CD4-positive, alpha-beta memory T cell (primary cell): Measurements from ENCODE around the gene ENPP1. TPM values are rescaled to one million over a fixed set of nuclear protein-coding genes. Genes with fewer than 3 reads are reported as not detected.

ENCODE experiments used
- CTCF ChIA-PET: fragments of 350-600 bp; sonication (Branson Sonifier 250); formaldehyde crosslinking; loops from one replicate; lab custom pipeline; 2021; ENCODE audit warnings: inconsistent platforms; ENCODE audit not compliant: partially characterized antibody; lab: Charles Lee
- POLR2A ChIA-PET: fragments of 350-600 bp; sonication (Branson Sonifier 250); formaldehyde crosslinking; loops from one replicate; lab custom pipeline; 2021; ENCODE audit not compliant: partially characterized antibody; lab: Charles Lee
- DNase-seq, 5 donors: peaks; one replicate each; pipeline versions ENCODE4 v3.0.0 to v3.0.0-alpha.2; 2020 to 2022; ENCODE audit warnings: mixed read lengths in 1 of 5
- H3K27ac ChIP-seq: one replicate; pipeline ENCODE4 v1.7.0; 2013; ENCODE audit warnings: low read depth, low read length
- H3K27me3 ChIP-seq: 2 replicates; pipeline ENCODE4 v1.7.0; 2013; ENCODE audit warnings: mild to moderate bottlenecking, low read length, moderate library complexity; ENCODE audit not compliant: insufficient read depth
- H3K36me3 ChIP-seq: 2 replicates; pipeline ENCODE4 v1.7.0; 2013; ENCODE audit warnings: mild to moderate bottlenecking, low read length, moderate library complexity; ENCODE audit not compliant: insufficient read depth
- H3K4me1 ChIP-seq: 2 replicates; pipeline ENCODE4 v1.7.0; 2013; ENCODE audit warnings: mild to moderate bottlenecking, low read length, moderate library complexity; ENCODE audit not compliant: insufficient read depth
- H3K4me3 ChIP-seq, 2 donors: one replicate each; pipeline ENCODE4 v1.7.0; 2013; ENCODE audit warnings: low read length in 2 of 2, mild to moderate bottlenecking in 1 of 2
- H3K9me3 ChIP-seq, 2 donors: one replicate each; pipeline ENCODE4 v1.7.0; 2013; ENCODE audit warnings: low read length in 2 of 2, control low read depth in 1 of 2; ENCODE audit not compliant: control insufficient read depth in 1 of 2
- H3K27ac Mint-ChIP-seq, 7 donors: one replicate each; pipeline ENCODE4 v1.8.0; 2020 to 2021; ENCODE audit warnings: mixed read lengths in 7 of 7, mild to moderate bottlenecking in 6 of 7, inconsistent platforms in 3 of 7, moderate library complexity in 3 of 7
- H3K27me3 Mint-ChIP-seq, 2 donors: one replicate each; pipeline ENCODE4 v1.8.0; 2020 to 2021; ENCODE audit warnings: mixed read lengths in 2 of 2
- H3K36me3 Mint-ChIP-seq, 2 donors: one replicate each; pipeline ENCODE4 v1.8.0; 2020 to 2021; ENCODE audit warnings: mixed read lengths in 2 of 2, inconsistent platforms in 1 of 2, mild to moderate bottlenecking in 1 of 2
- H3K4me1 Mint-ChIP-seq, 4 donors: one replicate each; pipeline ENCODE4 v1.8.0; 2020 to 2021; ENCODE audit warnings: mixed read lengths in 4 of 4, mild to moderate bottlenecking in 1 of 4
- H3K4me3 Mint-ChIP-seq, 8 donors: one replicate each; pipeline ENCODE4 v1.8.0; 2020 to 2021; ENCODE audit warnings: mixed read lengths in 8 of 8, mild to moderate bottlenecking in 7 of 8, moderate library complexity in 6 of 8, inconsistent platforms in 3 of 8
- H3K9me3 Mint-ChIP-seq, 8 donors: one replicate each; pipeline ENCODE4 v1.8.0; 2020 to 2021; ENCODE audit warnings: mixed read lengths in 8 of 8, mild to moderate bottlenecking in 5 of 8, inconsistent platforms in 3 of 8, moderate library complexity in 1 of 8
- intact Hi-C: fragments of 100-400 bp; cut with micrococcal nuclease; formaldehyde crosslinking; loops from one replicate; pipeline ENCODE4 v1.15.1; 2023
- polyA plus RNA-seq, 2 donors: library from polyadenylated mRNA; unstranded; fragments of 300-500 nt; fragmentation: Illumina TruSeq; gene quantifications; one replicate each; pipeline ENCODE4 v1.2.3, GENCODE V29; 2021
- total RNA-seq, 2 experiments: library from RNA; stranded (reverse); gene quantifications; one replicate each; pipeline ENCODE4 v1.2.3, GENCODE V29; 2021

Gene ENPP1
- total and polyA plus RNA-seq, 4 experiments from 2014 or later = 0.03 to 0.52 (median 0.11) TPM; not detected in 1

GRCh38 chr6:131816869-131817268 lies 9.0 kb downstream of the ENPP1 start:
- no peaks in the 10 kb centered on the region for H3K9me3 ChIP-seq
- Mint-ChIP-seq H3K27ac (no peak overlapping the region), H3K9me3 (no peaks in the 10 kb centered on the region), H3K36me3 (no peaks in the 10 kb centered on the region), H3K4me1 (no peaks in the 10 kb centered on the region), H3K27me3 (peaks cover 10 to 18% of the 10 kb centered on the region in 2 donors), H3K4me3 (no peak overlapping the region)
- no peaks in the 10 kb centered on the region for H3K4me1 ChIP-seq
- H3K27me3 ChIP-seq = peaks cover 3% of the 10 kb centered on the region
- DNase-seq = no peak
- ChIA-PET POLR2A (no interaction called here), CTCF (interaction anchor here (1.0 kb wide), 1 partner anchor 99 kb away, joined by 3 read pairs; no protein-coding TSS in a partner anchor)
- intact Hi-C loops = no loop called here
- H3K4me3 ChIP-seq = no peak overlapping the region
- H3K36me3 ChIP-seq = no peaks in the 10 kb centered on the region
- H3K27ac ChIP-seq = no peak overlapping the region

- H3K4me3 Mint-ChIP-seq = no peak overlapping the region
- H3K4me3 ChIP-seq = no peak overlapping the region
- no peaks in the 10 kb centered on the region for H3K4me1 Mint-ChIP-seq
- DNase-seq = no peak
- no peaks in the 10 kb centered on the region for H3K36me3 ChIP-seq
- H3K27me3 Mint-ChIP-seq = peaks cover 12 to 18% of the 10 kb centered on the region in 2 donors
- ChIA-PET POLR2A (no interaction called here), CTCF (no interaction called here)
- H3K27me3 ChIP-seq = no peaks in the 10 kb centered on the region
- H3K27ac Mint-ChIP-seq = no peak overlapping the region
- intact Hi-C loops = no loop called here
- no peaks in the 10 kb centered on the region for H3K4me1 ChIP-seq
- H3K36me3 Mint-ChIP-seq = no peaks in the 10 kb centered on the region
- H3K9me3 Mint-ChIP-seq = no peaks in the 10 kb centered on the region
- H3K9me3 ChIP-seq = no peaks in the 10 kb centered on the region
- H3K27ac ChIP-seq = no peak overlapping the region
Measured at GRCh38 chr6:131819572-131820124, 11.8 kb downstream of the ENPP1 start.

- ChIA-PET POLR2A (no interaction called here), CTCF (no interaction called here)
- intact Hi-C loops = no loop called here
- H3K4me3 Mint-ChIP-seq = no peak overlapping the region
- no peak for DNase-seq
- H3K27ac ChIP-seq = no peak overlapping the region
- H3K9me3 ChIP-seq = no peaks in the 10 kb centered on the region
- H3K27ac Mint-ChIP-seq = no peak overlapping the region
- H3K4me3 ChIP-seq = no peak overlapping the region
- no peaks in the 10 kb centered on the region for H3K4me1 Mint-ChIP-seq
- H3K36me3 ChIP-seq = no peaks in the 10 kb centered on the region
- no peaks in the 10 kb centered on the region for H3K27me3 ChIP-seq
- H3K4me1 ChIP-seq = no peaks in the 10 kb centered on the region
- peaks cover 11 to 18% of the 10 kb centered on the region in 2 donors for H3K27me3 Mint-ChIP-seq
- no peaks in the 10 kb centered on the region for H3K9me3 Mint-ChIP-seq
- H3K36me3 Mint-ChIP-seq = no peaks in the 10 kb centered on the region
Measured at GRCh38 chr6:131821010-131821807, 13.4 kb downstream of the ENPP1 start.

- H3K4me3 Mint-ChIP-seq = no peak overlapping the region
- ChIA-PET POLR2A (no interaction called here), CTCF (no interaction called here)
- H3K27me3 Mint-ChIP-seq = peaks cover 10 to 18% of the 10 kb centered on the region in 2 donors
- Histone ChIP-seq H3K4me3 (no peak overlapping the region), H3K9me3 (no peaks in the 10 kb centered on the region), H3K4me1 (no peaks in the 10 kb centered on the region), H3K27me3 (no peaks in the 10 kb centered on the region), H3K27ac (no peak overlapping the region), H3K36me3 (no peaks in the 10 kb centered on the region)
- no peaks in the 10 kb centered on the region for H3K4me1 Mint-ChIP-seq
- no peak for DNase-seq
- intact Hi-C loops = no loop called here
- no peak overlapping the region for H3K27ac Mint-ChIP-seq
- no peaks in the 10 kb centered on the region for H3K9me3 Mint-ChIP-seq
- H3K36me3 Mint-ChIP-seq = no peaks in the 10 kb centered on the region
Measured at GRCh38 chr6:131822119-131822518, 14.3 kb downstream of the ENPP1 start.

GRCh38 chr6:131823276-131823902 lies 15.6 kb downstream of the ENPP1 start:
- Histone ChIP-seq H3K4me1 (no peaks in the 10 kb centered on the region), H3K4me3 (no peak overlapping the region), H3K36me3 (no peaks in the 10 kb centered on the region), H3K27me3 (no peaks in the 10 kb centered on the region), H3K27ac (no peak overlapping the region), H3K9me3 (no peaks in the 10 kb centered on the region)
- Mint-ChIP-seq H3K36me3 (no peaks in the 10 kb centered on the region), H3K9me3 (no peaks in the 10 kb centered on the region), H3K27ac (no peak overlapping the region), H3K4me1 (no peaks in the 10 kb centered on the region), H3K27me3 (peaks cover 10 to 15% of the 10 kb centered on the region in 2 donors), H3K4me3 (no peak overlapping the region)
- ChIA-PET CTCF (no interaction called here), POLR2A (no interaction called here)
- no peak for DNase-seq
- intact Hi-C loops = no loop called here

- no peak overlapping the region for H3K4me3 Mint-ChIP-seq
- no peaks in the 10 kb centered on the region for H3K4me1 ChIP-seq
- DNase-seq = no peak
- H3K36me3 ChIP-seq = no peaks in the 10 kb centered on the region
- ChIA-PET POLR2A (no interaction called here), CTCF (interaction anchor here (1.6 kb wide), 1 partner anchor 89 kb away, joined by 4 read pairs; no protein-coding TSS in a partner anchor)
- H3K27me3 ChIP-seq = no peaks in the 10 kb centered on the region
- H3K4me1 Mint-ChIP-seq = no peaks in the 10 kb centered on the region
- intact Hi-C loops = no loop called here
- H3K4me3 ChIP-seq = no peak overlapping the region
- no peaks in the 10 kb centered on the region for H3K9me3 ChIP-seq
- H3K27ac ChIP-seq = no peak overlapping the region
- no peak overlapping the region for H3K27ac Mint-ChIP-seq
- no peaks in the 10 kb centered on the region for H3K36me3 Mint-ChIP-seq
- peaks cover 8 to 16% of the 10 kb centered on the region in 2 donors for H3K27me3 Mint-ChIP-seq
- no peaks in the 10 kb centered on the region for H3K9me3 Mint-ChIP-seq
Measured at GRCh38 chr6:131825946-131826345, 18.1 kb downstream of the ENPP1 start.

- intact Hi-C loops = no loop called here
- POLR2A ChIA-PET = no interaction called here
- Mint-ChIP-seq H3K27ac (no peak overlapping the region), H3K4me3 (no peak overlapping the region), H3K9me3 (no peaks in the 10 kb centered on the region), H3K27me3 (peaks cover 8 to 16% of the 10 kb centered on the region in 2 donors), H3K36me3 (no peaks in the 10 kb centered on the region), H3K4me1 (no peaks in the 10 kb centered on the region)
- no peaks in the 10 kb centered on the region for H3K36me3 ChIP-seq
- DNase-seq = no peak
- H3K27ac ChIP-seq = no peak overlapping the region
- CTCF ChIA-PET = no interaction called here
- no peak overlapping the region for H3K4me3 ChIP-seq
- H3K9me3 ChIP-seq = no peaks in the 10 kb centered on the region
- no peaks in the 10 kb centered on the region for H3K4me1 ChIP-seq
- no peaks in the 10 kb centered on the region for H3K27me3 ChIP-seq
Measured at GRCh38 chr6:131828080-131828479, 20.3 kb downstream of the ENPP1 start.
